ENCODE results near the gene PLXNA3.

The PLXNA3 gene

GRCh38 chrX:154513716-154514115 is 55.6 kb downstream of the PLXNA3 start:
- H3K4me1 ChIP-seq (ENCODE audit: control insufficient read depth, insufficient read depth, low read depth, low read length): peaks cover 10% of the 10 kb centered on the region
- H4K91ac ChIP-seq (ENCODE audit: low read length): no peak overlapping the region
- no peak overlapping the region for H3K4ac ChIP-seq (ENCODE audit: low read depth in 1 of 2, low read length in 2 of 2)
- no peak overlapping the region for H4K8ac ChIP-seq (ENCODE audit: low read length)
- DNase-seq: no peak
- H3K23ac ChIP-seq (ENCODE audit: low read length in 2 of 2): no peak overlapping the region
- H3K14ac ChIP-seq (ENCODE audit: low read length in 2 of 2): no peak overlapping the region
- H2BK5ac ChIP-seq (ENCODE audit: low read depth, low read length, poor library complexity, severe bottlenecking): no peak overlapping the region
- no peak overlapping the region for H3K9ac ChIP-seq (ENCODE audit: low read length)
- no peak overlapping the region for H2AFZ ChIP-seq (ENCODE audit: low read depth, low read length)
- no peak overlapping the region for H3K4me3 ChIP-seq (ENCODE audit: insufficient read depth in 1 of 2, low read depth in 1 of 2, low read length in 2 of 2)
- 100% methylated on average over 2 of the region's 2 CpGs for WGBS
- H3K27me3 ChIP-seq (ENCODE audit: control insufficient read depth in 1 of 2, insufficient read depth in 1 of 2, low read length in 2 of 2): no peaks in the 10 kb centered on the region
- H3K4me2 ChIP-seq (ENCODE audit: low read length, poor library complexity, severe bottlenecking): no peak overlapping the region
- H2BK120ac ChIP-seq (ENCODE audit: low read depth, low read length): no peak overlapping the region
- peaks cover 6% of the 10 kb centered on the region for H3K79me1 ChIP-seq (replicated peaks; ENCODE audit: low read length, poor library complexity, severe bottlenecking)
- no peak overlapping the region for H2AK5ac ChIP-seq (ENCODE audit: low read length, severe bottlenecking)
- no peak overlapping the region for H2BK15ac ChIP-seq (ENCODE audit: low read depth, poor library complexity, severe bottlenecking)
- peaks cover 10% of the 10 kb centered on the region for H3K9me3 ChIP-seq (ENCODE audit: control insufficient read depth, low read length)
- H3K27ac ChIP-seq (ENCODE audit: low read length, poor library complexity, severe bottlenecking): no peak overlapping the region
- H2BK12ac ChIP-seq (ENCODE audit: low read length in 2 of 2): no peak overlapping the region
- H3K36me3 ChIP-seq (ENCODE audit: control insufficient read depth in 1 of 2, insufficient read depth in 2 of 2, low read depth in 1 of 2, low read length in 2 of 2): peaks cover 16 to 18% of the 10 kb centered on the region in 2 experiments
- no peak overlapping the region for H3K18ac ChIP-seq (ENCODE audit: low read depth in 1 of 2, low read length in 2 of 2)

GRCh38 chrX:154515090-154515965 is 57.2 kb downstream of the PLXNA3 start:
- H3K9me3 ChIP-seq (ENCODE audit: control insufficient read depth, low read length): no peaks in the 10 kb centered on the region
- H2BK12ac ChIP-seq (ENCODE audit: low read length in 2 of 2): no peak overlapping the region
- H4K91ac ChIP-seq (ENCODE audit: low read length): peak overlapping the region; percentile 50
- no peak overlapping the region for H2BK120ac ChIP-seq (ENCODE audit: low read depth, low read length)
- H3K36me3 ChIP-seq (ENCODE audit: control insufficient read depth in 1 of 2, insufficient read depth in 2 of 2, low read depth in 1 of 2, low read length in 2 of 2): peaks cover 4 to 13% of the 10 kb centered on the region in 2 experiments
- peaks cover 0 to 3% of the 10 kb centered on the region in 2 experiments for H3K27me3 ChIP-seq (ENCODE audit: control insufficient read depth in 1 of 2, insufficient read depth in 1 of 2, low read length in 2 of 2)
- DNase-seq: peak; percentile 13
- peak overlapping the region; percentile 62 to 70 for H3K18ac ChIP-seq (ENCODE audit: low read depth in 1 of 2, low read length in 2 of 2)
- H3K79me1 ChIP-seq (replicated peaks; ENCODE audit: low read length, poor library complexity, severe bottlenecking): peaks cover 6% of the 10 kb centered on the region
- peak overlapping the region; percentile 83 for H3K9ac ChIP-seq (ENCODE audit: low read length)
- no peak overlapping the region for H2BK5ac ChIP-seq (ENCODE audit: low read depth, low read length, poor library complexity, severe bottlenecking)
- H3K14ac ChIP-seq (ENCODE audit: low read length in 2 of 2): no peak overlapping the region
- no peak overlapping the region for H2AK5ac ChIP-seq (ENCODE audit: low read length, severe bottlenecking)
- H4K8ac ChIP-seq (ENCODE audit: low read length): peak overlapping the region; percentile 12
- H2BK15ac ChIP-seq (ENCODE audit: low read depth, poor library complexity, severe bottlenecking): no peak overlapping the region
- no peak overlapping the region for H3K4ac ChIP-seq (ENCODE audit: low read depth in 1 of 2, low read length in 2 of 2)
- H3K4me2 ChIP-seq (ENCODE audit: low read length, poor library complexity, severe bottlenecking): peak overlapping the region; percentile 77
- H3K27ac ChIP-seq (ENCODE audit: low read length, poor library complexity, severe bottlenecking): no peak overlapping the region
- H2AFZ ChIP-seq (ENCODE audit: low read depth, low read length): peak overlapping the region; percentile 14
- whole genome bisulfite sequencing: 31% methylated on average over 14 of the region's 34 CpGs
- H3K4me1 ChIP-seq (ENCODE audit: control insufficient read depth, insufficient read depth, low read depth, low read length): peaks cover 10% of the 10 kb centered on the region
- peak overlapping the region; percentile 69 to 82 for H3K4me3 ChIP-seq (ENCODE audit: insufficient read depth in 1 of 2, low read depth in 1 of 2, low read length in 2 of 2)
- H3K23ac ChIP-seq (ENCODE audit: low read length in 2 of 2): peak overlapping the region in 1 of 2 experiments; percentile 40

GRCh38 chrX:154515966-154516655 is 58.0 kb downstream of the PLXNA3 start, which contains the start of gene FAM3A:
Gene FAM3A, minus strand, starts transcription at chrX:154516232. Its CDS starts 460 bp downstream, at chrX:154515772.
- no peak within 1 kb of the TSS for H2BK5ac ChIP-seq (ENCODE audit: low read depth, low read length, poor library complexity, severe bottlenecking)
- H3K27me3 ChIP-seq (ENCODE audit: control insufficient read depth in 1 of 2, insufficient read depth in 1 of 2, low read length in 2 of 2): peaks cover 0 to 3% of the 10 kb centered on the region in 2 experiments
- peak within 1 kb of the TSS; percentile 87 for H3K9ac ChIP-seq (ENCODE audit: low read length)
- no peak within 1 kb of the TSS for H2BK120ac ChIP-seq (ENCODE audit: low read depth, low read length)
- peak within 1 kb of the TSS; percentile 35 for H3K27ac ChIP-seq (ENCODE audit: low read length, poor library complexity, severe bottlenecking)
- H3K18ac ChIP-seq (ENCODE audit: low read depth in 1 of 2, low read length in 2 of 2): peak within 1 kb of the TSS; percentile 83 to 99
- peak within 1 kb of the TSS; percentile 69 to 82 for H3K4me3 ChIP-seq (ENCODE audit: insufficient read depth in 1 of 2, low read depth in 1 of 2, low read length in 2 of 2)
- H3K79me1 ChIP-seq (replicated peaks; ENCODE audit: low read length, poor library complexity, severe bottlenecking): peaks cover 6% of the 10 kb centered on the region
- peak within 1 kb of the TSS in 1 of 2 experiments; percentile 79 for H3K14ac ChIP-seq (ENCODE audit: low read length in 2 of 2)
- under 1% methylated on average over 35 of the region's 59 CpGs for WGBS
- H4K8ac ChIP-seq (ENCODE audit: low read length): peak within 1 kb of the TSS; percentile 60
- H2BK15ac ChIP-seq (ENCODE audit: low read depth, poor library complexity, severe bottlenecking): no peak within 1 kb of the TSS
- peak within 1 kb of the TSS; percentile 63 for H2AFZ ChIP-seq (ENCODE audit: low read depth, low read length)
- peak; percentile 87 for DNase-seq
- H3K9me3 ChIP-seq (ENCODE audit: control insufficient read depth, low read length): no peaks in the 10 kb centered on the region
- H4K91ac ChIP-seq (ENCODE audit: low read length): peak within 1 kb of the TSS; percentile 61
- H2BK12ac ChIP-seq (ENCODE audit: low read length in 2 of 2): no peak within 1 kb of the TSS
- peaks cover 10% of the 10 kb centered on the region for H3K4me1 ChIP-seq (ENCODE audit: control insufficient read depth, insufficient read depth, low read depth, low read length)
- H3K4me2 ChIP-seq (ENCODE audit: low read length, poor library complexity, severe bottlenecking): peak within 1 kb of the TSS; percentile 77
- H3K4ac ChIP-seq (ENCODE audit: low read depth in 1 of 2, low read length in 2 of 2): peak within 1 kb of the TSS; percentile 87 to 91
- peak within 1 kb of the TSS in 1 of 2 experiments; percentile 40 for H3K23ac ChIP-seq (ENCODE audit: low read length in 2 of 2)
- no peak within 1 kb of the TSS for H2AK5ac ChIP-seq (ENCODE audit: low read length, severe bottlenecking)
- peaks cover 4 to 13% of the 10 kb centered on the region in 2 experiments for H3K36me3 ChIP-seq (ENCODE audit: control insufficient read depth in 1 of 2, insufficient read depth in 2 of 2, low read depth in 1 of 2, low read length in 2 of 2)

Measured in mesenchymal stem cell (in vitro differentiated cells and primary cell).